Limb (tissue), 2 donors: ENCODE data around the gene COL23A1.
"Not testable (repeated sequence)": the region's sequence is repeated elsewhere in the genome, so short reads cannot be mapped to it uniquely, and the experiment has no call there.

Experiments used
- DNase-seq, 2 donors: peaks; one replicate each; pipeline ENCODE4 v3.0.0-alpha.2; 2016; ENCODE audit errors: extremely low spot score in 2 of 2

COL23A1 gene

DNA sequence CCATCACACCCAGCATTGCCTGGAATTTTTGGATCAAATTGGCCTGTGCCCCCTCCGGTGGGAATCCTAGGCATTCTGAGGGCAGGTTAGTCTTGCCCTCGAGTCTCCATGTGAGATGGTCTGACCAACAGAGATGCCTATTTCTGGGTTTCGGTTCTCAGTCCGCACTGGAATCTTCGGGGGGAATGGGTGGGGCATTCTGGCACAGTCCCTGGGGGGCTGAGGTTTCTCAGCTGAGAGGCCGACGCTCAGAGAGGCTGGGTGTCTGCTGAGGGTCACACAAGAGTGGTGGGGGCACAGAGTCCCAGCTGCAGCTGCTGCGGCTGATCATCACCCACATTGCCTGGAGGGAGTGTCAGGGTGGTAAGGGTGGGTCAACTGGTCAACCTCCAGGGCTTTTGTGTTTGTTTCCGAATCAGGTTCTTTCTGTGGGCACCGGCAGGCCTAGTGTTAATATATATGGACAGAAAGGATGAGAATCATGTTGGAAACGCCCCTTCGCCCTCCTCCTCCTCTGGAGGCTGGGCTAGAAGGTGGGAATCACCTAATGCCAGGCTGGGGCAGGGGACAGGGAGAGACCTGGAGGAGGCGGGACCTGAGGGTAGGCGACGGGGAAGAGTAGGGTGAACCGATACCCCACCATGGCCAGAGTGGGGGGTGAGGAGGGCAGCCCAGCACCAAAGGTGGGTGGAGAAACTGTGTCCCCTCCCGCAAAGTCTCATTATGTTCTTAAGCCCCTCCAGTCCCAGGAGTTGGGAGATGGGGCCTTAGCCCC, 208.1 kb downstream of the COL23A1 start:
- DNase-seq, result no peak

DNA sequence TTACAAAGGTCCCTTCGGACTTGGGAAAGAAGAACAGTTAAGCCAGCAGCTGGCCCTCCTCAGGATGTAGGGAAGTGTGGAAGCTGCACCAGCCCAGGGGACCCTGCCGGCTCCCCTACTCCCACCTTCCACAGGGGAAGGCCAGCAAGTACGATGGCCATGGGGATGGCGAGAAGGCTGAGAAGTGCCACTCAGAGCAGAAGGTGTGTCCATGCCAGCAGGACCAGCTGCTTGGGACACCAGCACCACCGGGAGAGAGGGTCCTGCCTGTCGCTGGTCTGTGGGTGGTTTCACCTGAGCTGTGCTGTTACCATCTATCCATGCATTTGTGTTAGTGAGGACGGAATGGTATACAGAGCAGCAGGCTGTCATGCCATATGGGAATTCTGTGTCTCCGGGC, 209.0 kb downstream of the COL23A1 start:
- no peak for DNase-seq

GRCh38 chr5:178380541-178381074, 209.6 kb downstream of the COL23A1 start:
- DNase-seq, result no peak

DNA sequence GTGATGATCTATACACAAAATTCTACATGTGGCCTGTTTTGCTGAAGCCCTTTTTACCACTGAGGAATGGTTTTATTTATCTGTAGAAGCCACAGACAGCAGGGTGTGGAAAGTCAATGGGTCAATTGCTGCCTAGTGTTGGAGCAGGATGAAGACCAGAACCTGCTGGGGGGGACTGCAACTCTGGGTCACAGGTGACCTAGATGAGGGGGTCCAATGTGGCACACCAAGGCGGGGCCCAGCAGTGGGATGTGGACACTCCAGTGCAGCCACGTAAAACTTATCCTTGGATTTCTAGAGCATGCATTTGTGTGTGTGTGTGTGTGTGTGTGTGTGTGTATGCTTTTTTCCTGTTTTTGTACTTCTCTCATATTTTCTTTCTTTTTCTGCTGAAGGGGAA, 210.1 kb downstream of the COL23A1 start:
- DNase-seq, result no peak

- DNase-seq, result no peak
These were observed 211.4 kb downstream of the COL23A1 start for GRCh38 chr5:178378527-178379484.

- DNase-seq, result no peak
These were observed 212.5 kb downstream of the COL23A1 start for GRCh38 chr5:178377583-178378270.

GRCh38 chr5:178376921-178377582, 213.1 kb downstream of the COL23A1 start:
- no peak for DNase-seq

- no peak for DNase-seq
These were observed 214.8 kb downstream of the COL23A1 start for GRCh38 chr5:178375348-178375747.

DNA sequence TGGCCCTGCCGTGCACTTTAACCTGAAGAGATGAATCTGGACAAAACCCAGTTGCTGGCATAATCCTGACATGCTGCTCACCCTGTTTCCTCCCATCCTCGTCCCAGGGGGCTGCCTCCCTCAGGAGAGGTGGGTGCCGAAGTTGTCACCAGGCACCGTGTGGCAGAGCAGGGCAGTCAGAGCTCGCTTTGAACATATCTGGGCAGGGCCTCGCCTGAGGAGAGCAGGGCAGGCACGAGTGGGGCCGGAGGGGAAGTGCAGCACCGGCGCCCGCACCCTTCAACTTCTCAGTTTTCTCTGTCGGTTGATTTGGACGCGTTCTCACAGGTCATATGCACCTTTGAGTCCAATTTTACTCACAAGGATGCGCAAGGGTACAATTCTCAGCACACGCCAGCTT, 216.5 kb downstream of the COL23A1 start:
- no peak for DNase-seq

DNA sequence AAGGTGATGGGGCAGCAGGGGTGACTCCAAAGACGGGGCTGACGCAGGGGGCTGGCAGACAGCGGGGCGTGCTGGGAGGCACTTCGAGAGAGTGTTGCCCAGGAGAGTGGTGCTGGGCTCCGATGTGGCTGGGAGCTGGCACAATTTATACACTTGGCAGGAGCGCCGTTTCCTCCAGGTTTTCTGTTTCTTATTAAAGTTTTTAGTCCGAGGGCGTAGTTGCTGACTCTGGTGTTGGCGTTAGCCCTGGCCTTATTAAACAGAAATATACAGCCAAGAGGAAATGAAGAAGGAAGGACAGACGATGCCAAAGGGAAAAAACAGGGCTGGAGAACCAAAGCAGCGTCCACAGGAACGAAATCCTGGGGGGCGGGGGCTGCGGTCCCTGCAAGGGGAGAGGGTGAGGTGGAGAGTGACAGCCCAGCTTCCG, 218.0 kb downstream of the COL23A1 start:
- DNase-seq, result peak; percentile 42 to 60

DNA sequence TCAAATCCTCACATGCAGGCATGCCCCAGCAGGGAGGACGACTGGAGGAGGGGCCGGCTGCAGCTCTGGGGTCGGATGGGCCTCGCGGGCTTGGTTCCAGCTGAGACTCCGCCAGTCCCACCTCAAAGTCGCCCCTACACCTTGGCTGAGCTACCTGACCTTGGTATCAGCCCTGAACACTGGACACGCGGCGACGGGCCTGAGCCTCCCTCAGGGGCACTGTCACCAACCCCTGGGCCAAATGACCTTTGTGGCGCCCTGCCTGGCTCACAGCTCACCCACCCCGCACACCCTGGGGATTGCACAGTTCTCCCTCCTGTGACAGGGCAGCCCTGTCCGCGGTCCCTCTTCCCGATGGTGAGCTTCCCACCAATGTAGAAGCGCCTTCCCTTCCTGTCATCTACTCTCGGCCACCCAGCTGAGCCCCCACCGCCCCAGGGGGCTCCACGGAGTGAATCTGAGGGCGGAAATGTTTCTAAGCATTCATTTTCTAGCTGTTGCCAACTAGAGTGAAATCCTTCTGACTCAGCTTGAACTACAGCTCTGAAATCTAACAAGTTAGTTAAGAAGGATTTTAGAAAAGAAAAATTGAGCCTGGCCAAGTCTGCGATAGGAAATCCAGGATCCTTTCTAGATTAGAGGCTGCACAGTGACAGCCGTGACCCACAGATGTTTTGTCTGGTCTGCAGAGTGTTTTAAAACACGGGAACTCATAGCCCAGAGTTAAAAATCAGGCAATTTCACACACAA, 218.7 kb downstream of the COL23A1 start:
- DNase-seq, result peak in 1 of 2 donors; percentile 27

- no peak for DNase-seq
These were observed 220.1 kb downstream of the COL23A1 start for GRCh38 chr5:178370102-178370501.

GRCh38 chr5:178369469-178369868, 220.7 kb downstream of the COL23A1 start:
- not testable (repeated sequence) for DNase-seq

GRCh38 chr5:178368716-178369300, 221.4 kb downstream of the COL23A1 start:
- no peak for DNase-seq

DNA sequence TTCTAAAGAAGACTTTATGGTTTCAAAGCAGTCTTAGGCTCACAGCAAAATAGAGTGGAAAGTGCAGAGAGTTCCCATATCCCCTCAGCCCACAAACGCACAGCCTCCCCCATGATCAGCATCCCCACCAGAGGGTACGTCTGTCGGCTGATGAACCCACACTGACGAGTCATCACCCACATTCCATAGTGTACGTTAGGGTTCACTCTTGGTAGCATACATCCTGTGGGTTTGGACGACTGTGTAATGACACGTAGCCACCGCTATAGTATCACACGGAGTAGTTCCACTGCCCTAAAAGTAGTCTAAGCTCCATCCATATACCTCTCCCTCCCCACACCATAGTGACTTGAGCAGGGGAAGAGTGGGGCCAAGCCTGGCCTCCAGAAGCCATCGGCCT, 221.9 kb downstream of the COL23A1 start:
- DNase-seq, result no peak

DNA sequence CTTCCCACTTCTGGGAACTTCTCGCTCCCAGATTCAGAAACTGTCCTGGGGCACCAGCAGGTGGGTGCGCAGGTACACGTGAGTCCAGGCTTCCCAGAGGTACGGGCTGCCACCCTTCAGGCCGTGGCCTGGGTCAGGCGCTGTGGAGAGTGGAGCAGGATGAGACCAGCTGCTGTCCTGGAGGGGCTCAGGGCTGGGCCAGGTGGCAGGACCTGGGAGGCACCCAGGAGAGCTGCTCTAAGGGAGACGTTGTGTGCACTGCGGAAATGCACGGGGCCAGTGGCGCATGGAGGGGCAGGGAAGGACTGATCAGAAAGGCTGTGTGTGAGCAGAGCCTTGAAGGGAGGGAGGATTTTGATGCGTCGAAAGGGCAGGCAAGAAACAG, 222.5 kb downstream of the COL23A1 start:
- no peak for DNase-seq

DNA sequence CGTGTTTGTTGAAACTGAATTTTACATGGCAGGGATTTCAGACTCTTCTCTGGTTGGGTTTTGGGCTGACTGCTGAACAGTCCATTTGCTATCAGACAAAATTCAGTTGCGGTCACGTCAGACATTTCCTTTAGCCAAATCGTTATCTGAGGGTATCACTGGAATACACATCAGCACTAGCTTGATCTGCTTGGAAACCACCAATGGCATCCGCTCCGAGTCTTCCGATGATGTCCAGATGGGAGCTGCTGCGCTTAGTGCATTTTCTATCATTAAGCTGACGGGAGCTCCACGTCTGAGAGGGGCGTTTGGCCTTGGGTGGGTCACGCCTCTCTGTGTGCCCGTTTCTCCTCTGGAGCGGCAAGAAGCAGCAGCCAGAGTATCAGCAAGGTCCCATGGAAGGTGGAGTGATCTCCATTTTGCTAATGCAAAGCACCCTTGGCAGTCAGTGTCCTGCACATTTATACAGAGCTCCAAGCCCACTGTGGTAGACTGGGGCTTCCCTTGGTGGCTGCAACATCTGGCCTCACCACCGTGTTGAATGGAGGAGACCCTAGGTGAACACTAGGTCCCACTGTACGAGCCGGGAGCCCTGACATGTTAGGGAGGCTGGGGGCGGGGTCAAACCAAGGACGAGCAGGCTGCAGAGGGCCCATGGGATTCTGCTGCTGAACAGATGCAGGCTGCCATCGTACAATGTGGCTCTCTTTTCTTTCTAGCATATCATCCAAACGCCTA, 223.0 kb downstream of the COL23A1 start:
- no peak for DNase-seq

DNA sequence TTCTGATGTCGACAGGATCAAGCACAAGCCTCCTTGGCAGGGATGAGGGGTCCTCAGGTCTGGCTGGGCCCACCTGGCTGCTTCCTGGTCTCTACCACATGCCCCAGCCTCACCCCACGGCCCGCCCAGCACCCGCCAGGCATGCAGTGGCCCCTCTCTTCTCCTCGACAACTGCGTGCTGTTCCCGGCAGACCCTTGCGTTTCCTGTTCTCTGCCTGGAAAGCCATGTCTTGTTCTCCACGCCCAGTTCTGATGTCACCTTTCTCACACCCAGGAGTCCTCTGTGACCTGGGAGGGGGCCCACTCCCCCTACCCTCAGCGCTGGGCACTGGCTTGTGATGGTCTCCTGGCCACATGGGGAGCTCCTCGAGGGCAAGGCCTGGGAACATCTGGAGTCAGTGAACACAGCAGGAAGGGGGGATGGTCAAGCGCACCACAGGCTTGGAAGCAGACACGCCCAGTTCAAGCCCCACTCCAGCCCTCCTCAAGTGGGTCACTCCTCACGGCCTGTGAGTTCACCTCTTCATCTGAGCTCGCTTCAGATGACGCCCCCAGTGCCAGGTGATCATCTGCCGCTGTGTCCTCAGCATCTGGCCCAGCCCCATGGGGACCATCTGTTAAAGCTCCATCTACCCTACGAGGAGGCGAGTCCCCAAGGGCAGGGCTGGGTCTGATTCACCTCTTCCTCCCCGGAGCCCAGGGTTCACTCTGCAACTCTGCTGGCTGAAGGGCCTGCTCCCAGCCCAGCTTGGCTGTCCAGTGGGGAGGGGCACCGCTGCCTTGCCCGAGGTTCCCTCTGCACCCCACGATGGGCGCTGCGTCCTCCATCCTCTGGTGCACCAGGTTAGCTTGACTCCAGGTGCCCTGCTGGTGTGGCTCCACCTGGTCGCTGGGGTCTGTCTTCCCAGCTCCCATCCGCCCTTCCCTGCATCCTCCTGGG, 224.4 kb downstream of the COL23A1 start:
- DNase-seq, result no peak
